Measurements from ENCODE around the gene CHRNA10. TPM values are rescaled to one million over a fixed set of nuclear protein-coding genes. Genes with fewer than 3 reads are reported as not detected.

Gene CHRNA10
- total RNA-seq, 1 donor: 0.86 TPM

- no peak overlapping the region for H3K4me3 ChIP-seq (ENCODE audit: low read depth, low read length)
- no peak for TF ChIP-seq CTCF (IDR thresholded peaks at IDR 0.05; ENCODE audit: insufficient read depth, low read depth, low read length)
- DNase-seq (ENCODE audit: low read depth): no peak
Observed at GRCh38 chr11:3666023-3666530, 5.1 kb downstream of the CHRNA10 start.

- no peak overlapping the region for H3K4me3 ChIP-seq (ENCODE audit: low read depth, low read length)
- no peak for TF ChIP-seq CTCF (IDR thresholded peaks at IDR 0.05; ENCODE audit: insufficient read depth, low read depth, low read length)
- no peak for DNase-seq (ENCODE audit: low read depth)
Observed at GRCh38 chr11:3665336-3666022, 5.7 kb downstream of the CHRNA10 start.

- no peak for TF ChIP-seq CTCF (IDR thresholded peaks at IDR 0.05; ENCODE audit: insufficient read depth, low read depth, low read length)
- DNase-seq (ENCODE audit: low read depth): no peak
- H3K4me3 ChIP-seq (ENCODE audit: low read depth, low read length): no peak overlapping the region
Observed at GRCh38 chr11:3664032-3664630, 7.1 kb downstream of the CHRNA10 start.

GRCh38 chr11:3662856-3663255 is 8.3 kb downstream of the CHRNA10 start:
- DNase-seq (ENCODE audit: low read depth): no peak
- no peak overlapping the region for H3K4me3 ChIP-seq (ENCODE audit: low read depth, low read length)
- no peak for TF ChIP-seq CTCF (IDR thresholded peaks at IDR 0.05; ENCODE audit: insufficient read depth, low read depth, low read length)

GRCh38 chr11:3660960-3661359 is 10.2 kb downstream of the CHRNA10 start:
- H3K4me3 ChIP-seq (ENCODE audit: low read depth, low read length): no peak overlapping the region
- no peak for TF ChIP-seq CTCF (IDR thresholded peaks at IDR 0.05; ENCODE audit: insufficient read depth, low read depth, low read length)
- no peak for DNase-seq (ENCODE audit: low read depth)

GRCh38 chr11:3659595-3660515 is 11.3 kb downstream of the CHRNA10 start:
- H3K4me3 ChIP-seq (ENCODE audit: low read depth, low read length): no peak overlapping the region
- no peak for TF ChIP-seq CTCF (IDR thresholded peaks at IDR 0.05; ENCODE audit: insufficient read depth, low read depth, low read length)
- DNase-seq (ENCODE audit: low read depth): no peak
